HG03139 (cell line): ENCODE results near the gene ZNF653.
"Not testable (repeated sequence)": the region's sequence is repeated elsewhere in the genome, so short reads cannot be mapped to it uniquely, and the experiment has no call there.

Source experiments
- ATAC-seq: cut with Tn5 transposase; IDR thresholded peaks from one replicate; pipeline ENCODE4 v1.9.1; 2021; ENCODE audit not compliant: unreplicated experiment

ZNF653 gene

DNA sequence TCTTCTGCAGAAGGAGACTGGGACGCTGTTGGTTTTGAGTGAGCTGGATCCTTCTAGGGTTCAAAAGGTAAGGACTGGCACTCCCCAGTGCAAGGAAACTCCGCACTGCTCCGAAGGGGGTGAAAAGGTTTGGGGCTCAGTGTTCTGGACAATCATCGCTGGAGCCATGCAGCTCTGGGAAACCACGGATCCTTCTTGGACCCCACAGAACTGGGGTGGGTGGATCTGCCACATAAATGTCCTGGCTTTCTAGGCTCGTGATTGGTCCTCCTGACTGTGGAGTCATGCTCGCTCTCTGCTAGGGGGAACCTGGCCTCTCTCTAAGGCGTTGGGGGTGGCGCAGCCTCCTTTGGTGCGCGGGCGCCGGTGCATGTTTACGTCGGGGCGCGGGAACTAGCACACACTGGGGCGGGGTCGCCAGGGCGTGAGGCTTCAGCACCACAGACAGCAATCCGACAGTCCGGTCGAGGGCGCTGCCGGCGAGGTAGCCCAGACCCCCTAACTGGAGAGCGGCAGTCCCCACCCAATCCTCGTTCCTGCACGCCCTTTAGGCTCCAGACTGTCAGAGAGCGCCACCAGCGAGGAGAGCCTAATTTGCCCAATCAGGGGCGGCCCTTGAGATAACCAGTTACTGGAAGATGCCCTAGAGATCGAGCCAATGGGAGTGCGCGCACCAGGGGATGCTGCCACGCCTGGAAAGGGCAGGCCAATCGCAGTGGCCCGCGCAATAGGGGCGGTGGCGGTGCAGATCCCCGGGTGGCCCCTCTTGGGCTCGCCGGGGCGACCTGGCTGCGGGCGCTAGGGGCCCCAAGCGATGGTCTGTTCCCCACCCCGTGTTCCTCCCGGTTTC lies 23.9 kb downstream of the ZNF653 start:
- ATAC-seq, result peak; percentile 49

DNA sequence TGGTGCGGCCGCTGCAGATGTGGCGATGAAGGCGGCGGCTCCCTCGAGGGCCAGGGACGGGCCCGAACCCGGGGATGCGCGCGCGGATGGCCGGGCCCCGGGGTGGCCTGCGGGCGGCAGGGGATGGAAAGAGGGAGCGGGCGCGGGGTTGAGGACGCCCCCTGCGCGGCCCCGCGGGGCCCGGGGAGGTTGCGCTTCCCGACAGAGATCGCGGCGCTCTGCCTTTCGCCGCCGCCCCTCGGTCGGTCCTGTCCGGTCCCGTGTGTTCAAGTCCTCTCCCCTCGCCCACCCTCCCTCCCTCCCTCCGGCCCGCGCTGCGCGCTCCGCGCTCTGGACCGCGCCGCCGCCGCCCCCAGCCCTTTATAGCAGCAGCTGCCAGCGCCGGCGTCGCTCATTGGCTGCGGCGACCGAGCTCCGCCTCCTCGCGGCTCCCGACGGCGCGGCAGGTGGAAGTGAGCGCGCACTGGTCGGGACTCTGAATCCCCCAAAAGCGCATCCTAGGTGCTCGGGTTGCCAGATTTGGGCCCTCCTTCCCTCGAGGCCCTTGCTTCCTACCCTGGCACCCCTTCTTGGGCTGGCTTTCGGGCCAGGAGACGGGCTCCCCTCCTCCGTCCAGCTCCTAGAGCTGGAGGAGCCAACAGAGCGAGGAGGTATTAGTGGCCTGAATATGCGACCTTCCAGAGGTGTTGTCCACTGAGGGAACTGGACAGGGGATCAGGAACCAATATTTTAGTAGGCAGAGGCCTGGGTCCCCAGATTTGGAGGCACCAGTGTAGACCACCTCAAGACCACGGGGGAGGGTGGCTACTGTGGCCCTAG lies 24.7 kb downstream of the ZNF653 start, which contains the start of gene ELAVL3:
TSS of gene ELAVL3 (minus strand) at position 332 of the 819 bp plus-strand sequence. CDS start 438 bp downstream, outside the sequence.
- ATAC-seq, result no peak

DNA sequence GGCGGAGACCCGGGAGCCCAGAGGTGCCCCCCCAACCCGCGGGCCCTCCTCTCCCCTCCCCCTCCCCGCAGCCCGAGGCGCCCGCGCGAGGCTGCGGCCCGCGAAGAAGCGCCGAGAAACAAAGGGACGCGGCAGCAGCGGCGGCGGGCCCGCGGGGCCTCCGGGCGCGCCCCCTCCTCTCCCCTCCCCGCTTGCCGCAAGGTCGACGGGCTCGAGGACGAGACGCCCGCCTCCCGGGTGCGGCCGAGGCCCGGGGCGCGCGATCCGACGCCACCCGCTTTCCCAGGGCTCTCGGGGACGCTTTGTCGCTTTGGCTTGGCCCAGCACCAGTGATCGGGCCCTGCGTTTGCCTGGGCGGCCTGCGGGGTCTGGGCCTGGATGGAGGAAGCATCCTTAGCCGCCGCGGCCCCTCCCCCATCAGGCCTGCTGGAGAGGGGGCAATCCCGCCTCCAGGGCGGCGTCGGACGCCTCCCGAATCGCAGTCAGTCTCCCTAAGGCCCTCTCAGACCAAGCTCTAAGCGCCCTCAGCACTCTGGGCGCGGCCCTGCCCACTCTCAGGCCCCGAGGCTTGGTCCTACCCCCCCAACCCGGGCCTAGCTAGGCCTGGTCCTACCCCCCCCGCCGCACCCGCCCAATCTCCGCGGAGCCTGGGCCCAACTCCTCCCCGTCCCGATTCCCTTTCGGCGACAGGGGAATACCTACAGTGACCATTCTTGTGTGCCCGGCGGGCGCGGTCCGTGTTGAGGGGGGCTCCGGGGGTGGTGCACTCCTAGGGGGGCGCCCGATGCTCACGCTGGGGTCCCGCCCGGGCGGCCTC lies 25.5 kb downstream of the ZNF653 start:
- no peak for ATAC-seq

DNA sequence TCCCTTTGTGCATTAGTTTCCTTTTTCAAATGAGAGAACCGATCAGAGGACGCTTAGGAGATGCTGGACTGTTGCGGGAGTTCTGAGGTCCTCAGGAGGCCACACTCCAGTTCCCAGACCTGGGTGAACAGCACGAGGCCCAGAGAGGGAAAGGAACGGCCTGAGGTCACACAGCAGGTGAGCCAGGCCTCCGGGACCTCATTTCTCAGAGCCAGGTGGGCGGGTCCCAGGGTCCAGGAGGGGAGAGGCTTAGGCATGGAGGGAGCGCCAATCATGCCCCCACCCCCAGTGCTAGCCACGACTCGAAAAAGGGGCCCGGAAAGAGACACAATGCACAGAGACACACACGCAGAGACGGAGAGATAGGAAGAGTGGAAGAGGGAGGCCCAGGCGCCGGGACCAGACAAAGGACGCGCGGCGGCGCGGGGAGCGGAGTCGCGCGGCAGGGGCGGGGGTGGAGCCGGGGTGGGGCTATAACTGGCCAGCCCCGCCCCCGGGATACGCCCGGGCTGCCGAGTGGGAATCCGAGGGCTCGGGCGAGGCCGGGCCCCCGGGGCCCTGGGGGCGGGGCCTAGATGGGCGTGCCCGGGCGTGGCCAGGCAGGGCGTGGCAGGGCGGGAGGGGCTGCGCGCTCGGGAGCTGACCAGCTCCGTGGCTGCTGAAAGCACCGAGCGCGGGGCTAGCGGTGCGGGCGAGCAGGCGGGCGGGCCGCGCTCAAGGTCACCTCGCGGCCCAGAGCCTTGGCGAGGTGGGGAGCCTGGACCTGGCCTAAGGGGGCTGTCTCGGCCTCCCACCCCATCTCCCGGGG lies 26.3 kb downstream of the ZNF653 start:
- no peak for ATAC-seq

DNA sequence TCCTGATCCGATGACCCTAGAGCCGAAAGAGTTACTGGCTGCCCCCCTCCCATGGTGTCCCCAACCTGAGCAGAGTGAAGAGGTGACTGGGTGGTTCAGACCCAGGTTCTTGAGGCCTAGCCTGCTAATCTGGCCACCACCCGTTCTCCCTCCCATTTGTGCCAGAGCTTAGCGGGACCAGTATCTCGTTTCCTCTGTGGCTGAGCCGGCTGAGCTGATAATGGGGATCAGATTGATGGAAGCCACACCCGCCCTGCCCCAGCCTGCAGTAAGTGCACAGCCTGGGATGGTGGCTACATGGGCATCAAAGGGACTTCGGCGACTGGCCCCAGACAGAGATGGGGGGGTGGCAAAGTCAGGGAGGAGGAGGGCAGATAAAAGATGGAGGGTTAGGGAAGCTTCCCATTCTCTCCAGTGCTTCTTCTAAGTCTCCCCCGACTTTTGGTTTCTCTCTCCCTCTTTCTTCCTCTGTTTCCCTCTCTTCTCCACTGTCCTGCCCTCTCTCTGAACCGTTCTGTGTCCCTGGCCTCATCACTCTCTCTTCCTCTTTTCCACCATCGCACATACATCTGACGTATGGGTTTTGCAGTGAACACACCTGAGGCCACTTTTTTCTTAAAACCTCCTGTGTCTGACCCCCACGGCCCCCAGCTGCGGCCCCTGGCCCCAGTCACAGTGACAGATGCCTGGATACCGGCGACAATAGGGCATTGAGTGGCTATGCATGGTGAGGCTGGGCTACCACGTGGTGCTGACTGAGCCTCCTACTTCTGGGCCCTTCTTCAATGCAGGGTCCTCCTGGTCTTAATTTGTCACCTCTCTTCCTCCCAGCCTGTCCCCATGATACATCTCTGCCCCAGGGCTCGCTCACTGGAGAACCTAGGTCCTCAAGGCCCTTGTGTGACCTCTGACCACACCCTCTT lies 27.2 kb downstream of the ZNF653 start:
- no peak for ATAC-seq

DNA sequence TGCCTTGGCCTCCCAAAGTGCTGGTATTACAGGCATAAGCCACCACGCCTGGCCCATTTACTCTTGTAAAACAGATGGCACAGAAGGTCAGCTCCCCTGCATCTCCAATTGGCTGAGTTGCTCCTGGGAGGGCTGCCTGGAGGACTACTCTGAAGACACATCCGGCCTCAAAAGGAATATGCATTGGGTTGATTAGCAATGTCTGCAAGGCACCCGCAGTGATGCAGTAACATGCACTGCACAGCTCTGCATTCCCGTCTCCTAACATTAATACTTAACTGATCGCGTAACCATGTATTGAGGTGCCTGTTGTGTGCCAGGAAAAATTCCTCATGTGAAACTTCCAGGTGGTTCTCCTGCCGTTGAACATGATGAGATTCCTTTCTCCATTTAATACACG lies 29.8 kb downstream of the ZNF653 start:
- ATAC-seq, result no peak

DNA sequence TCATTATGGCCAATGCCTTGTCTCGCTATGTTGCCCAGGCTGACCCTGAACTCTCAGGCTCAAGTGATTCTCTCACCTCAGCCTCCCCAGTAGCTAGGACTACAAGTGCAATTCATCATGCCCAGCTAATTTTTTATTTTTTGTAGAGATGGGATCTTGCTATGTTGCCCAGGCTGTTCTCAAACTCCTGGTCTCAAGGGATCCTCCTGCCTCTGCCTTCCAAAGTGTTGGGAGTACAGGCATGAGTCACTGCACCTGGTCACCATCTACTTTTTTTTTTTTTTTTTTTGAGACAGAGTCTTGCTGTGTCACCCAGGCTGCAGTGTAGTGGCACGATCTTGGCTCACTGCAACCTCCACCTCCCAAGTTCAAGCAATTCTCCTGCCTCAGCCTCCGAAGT lies 30.3 kb downstream of the ZNF653 start:
- not testable (repeated sequence) for ATAC-seq

DNA sequence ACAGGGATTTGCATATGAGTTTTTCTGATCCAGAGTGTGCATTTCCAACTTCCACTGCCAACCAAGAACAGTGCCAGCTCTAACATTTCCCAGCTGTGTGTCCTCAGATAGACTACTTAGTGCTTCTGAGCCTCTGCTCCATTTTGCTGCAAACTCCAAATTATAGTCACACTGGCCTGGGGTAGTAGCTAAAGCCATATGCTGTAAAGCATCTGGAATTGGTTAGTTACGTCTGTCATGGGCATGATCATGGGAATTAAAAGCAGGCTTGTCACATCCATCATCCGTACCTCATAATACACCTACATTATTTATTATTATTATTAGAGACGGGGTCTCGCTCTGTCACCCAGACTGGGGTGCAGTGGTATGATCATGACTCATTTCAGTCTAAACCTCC lies 31.9 kb downstream of the ZNF653 start:
- no peak for ATAC-seq

DNA sequence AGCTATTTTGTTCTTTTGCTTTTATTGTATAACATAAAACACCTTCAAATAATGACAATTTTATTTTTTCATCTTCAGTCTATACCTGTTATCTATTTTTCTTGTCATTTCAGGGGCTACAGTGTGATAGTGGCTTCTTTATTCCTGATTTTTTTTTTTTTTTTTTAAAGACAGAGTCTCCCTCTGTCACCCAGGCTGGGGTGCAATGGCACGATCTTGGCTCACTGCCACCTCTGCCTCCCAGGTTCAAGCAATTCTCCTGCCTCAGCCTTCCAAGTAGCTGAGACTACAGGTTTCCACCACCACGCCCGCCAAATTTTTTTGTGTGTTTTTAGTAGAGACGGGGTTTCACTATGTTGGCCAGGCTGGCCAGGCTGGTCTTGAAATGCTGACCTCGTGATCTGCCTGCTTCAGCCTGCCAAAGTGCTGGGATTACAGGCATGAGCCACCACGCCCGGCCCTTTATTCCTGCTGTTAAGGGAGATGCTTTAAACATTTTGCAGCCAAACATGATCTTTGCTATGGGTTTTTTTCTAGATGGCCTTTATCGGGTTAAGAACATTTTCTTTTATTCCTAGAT lies 37.3 kb downstream of the ZNF653 start:
- ATAC-seq, result not testable (repeated sequence)

DNA sequence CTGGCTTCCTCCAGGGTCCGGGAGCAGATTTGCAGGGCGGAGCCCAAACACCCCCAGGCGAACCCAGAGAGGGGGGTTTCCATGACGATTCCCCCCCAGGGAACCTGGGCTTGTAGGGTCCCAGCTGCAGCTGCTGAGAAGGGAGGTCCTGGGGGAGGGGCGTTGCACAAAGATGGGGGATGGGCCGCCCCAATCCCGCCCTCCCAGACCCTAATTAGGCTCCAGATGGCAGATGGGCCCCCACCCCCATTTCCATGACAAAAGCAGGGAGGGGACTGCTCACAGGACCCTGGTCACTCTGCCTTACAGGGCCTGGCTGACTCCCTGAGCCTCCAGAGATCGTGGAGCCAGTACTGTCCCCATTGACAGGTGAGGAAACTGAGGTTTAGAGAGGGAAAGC lies 40.0 kb downstream of the ZNF653 start:
- ATAC-seq, result no peak

DNA sequence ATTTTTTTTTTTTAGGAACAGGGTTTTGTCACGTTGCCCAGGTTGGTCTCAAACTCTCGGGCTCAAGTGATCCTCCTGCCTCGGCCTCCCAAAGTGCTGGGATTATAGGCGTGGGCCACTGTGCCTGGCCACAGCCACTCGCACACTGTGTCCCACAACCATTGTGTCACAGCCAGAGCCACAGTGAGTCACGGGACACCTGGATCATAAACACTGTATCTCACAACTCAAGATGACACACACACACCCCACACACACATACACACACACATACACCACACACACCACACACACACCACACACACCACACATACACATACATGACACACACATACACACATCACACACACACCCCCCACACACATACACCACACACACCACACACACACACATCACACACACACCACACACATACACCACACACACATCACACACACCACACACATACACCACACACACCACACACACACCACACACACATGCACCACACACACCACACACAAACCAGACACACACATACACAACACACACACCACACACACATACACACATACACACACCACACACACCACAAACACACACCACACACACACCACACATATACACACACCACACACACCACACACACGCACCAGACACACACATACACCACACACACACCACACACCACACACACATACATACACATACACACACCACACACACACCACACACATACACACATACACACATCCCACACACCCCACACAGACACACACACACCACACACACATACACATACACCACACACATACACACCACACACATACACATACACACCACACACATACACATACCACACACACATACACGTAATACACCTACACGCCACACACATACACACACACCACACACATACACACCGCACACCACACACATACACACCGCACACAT lies 41.0 kb downstream of the ZNF653 start:
- ATAC-seq, result no peak

DNA sequence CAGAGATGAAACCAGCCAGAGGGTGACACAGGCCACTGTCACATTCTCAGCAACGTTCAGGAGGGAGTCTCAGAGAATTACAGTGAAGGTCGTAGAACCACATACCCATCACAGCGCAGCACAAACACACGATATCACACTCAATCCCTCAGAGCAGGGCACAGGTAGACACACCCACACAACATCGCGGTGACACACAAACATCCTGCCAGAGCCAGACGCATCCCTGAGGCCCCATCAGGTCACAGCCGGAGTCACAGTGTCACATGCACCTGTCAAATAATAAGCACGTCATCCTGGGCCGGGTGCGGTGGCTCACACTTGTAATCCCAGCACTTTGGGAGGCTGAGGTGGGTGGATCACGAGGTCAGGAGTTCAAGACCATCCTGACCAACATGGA lies 42.2 kb downstream of the ZNF653 start:
- ATAC-seq, result no peak

DNA sequence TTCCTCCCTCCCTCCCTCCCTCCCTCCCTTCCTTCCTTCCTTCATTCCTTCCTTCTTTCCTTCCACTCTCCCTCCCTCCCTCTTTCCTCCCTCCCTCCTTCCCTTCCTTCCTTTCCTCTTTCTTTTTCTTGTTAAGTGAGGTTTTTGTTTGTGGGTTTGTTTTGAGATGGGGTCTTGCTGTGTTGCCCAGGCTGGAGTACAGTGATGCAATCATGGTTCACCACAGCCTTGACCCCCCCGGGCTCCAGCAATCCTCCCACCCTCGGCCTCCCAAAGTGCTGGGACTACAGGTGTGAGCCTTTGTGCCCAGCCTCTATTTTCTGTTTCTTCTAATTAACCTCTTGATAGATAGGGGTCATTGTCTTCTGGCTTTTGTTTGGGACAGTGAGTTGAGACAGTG lies 44.2 kb downstream of the ZNF653 start:
- ATAC-seq, result no peak

DNA sequence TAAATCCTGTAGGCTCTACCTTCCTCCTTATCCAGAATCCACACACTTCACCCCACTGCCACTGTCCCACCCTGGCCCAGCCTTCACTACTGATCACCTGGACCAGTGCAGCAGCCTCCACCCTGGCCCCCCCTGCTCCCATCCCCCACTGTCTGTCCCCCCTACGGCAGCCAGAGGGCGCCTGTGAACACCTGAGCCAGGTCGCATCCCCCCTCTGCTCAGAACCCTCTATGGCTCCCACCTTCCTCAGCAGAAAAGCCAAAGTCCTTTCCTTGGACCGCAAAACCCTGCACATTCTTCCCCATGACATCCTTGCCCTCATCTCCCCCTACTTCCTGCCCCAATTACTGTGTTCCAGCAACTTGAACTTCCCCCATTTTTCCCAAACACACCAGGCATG lies 45.4 kb downstream of the ZNF653 start:
- no peak for ATAC-seq

DNA sequence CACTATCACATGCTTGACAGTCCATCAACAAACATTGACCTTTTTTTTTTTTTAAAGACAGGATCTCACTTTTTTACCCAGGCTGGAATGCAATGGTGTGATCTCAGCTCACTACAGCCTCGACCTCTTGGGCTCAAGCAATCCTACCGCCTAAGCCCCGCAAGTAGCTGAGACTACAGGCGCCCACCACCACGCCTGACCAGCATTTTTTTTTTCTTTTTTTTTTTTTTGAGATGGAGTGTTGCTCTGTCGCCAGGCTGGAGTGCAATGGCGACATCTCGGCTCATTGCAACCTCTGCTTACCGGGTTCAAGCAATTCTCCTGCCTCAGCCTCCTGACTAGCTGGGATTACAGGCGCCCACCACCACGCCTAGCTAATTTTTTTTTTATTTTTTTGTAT lies 46.7 kb downstream of the ZNF653 start:
- not testable (repeated sequence) for ATAC-seq

DNA sequence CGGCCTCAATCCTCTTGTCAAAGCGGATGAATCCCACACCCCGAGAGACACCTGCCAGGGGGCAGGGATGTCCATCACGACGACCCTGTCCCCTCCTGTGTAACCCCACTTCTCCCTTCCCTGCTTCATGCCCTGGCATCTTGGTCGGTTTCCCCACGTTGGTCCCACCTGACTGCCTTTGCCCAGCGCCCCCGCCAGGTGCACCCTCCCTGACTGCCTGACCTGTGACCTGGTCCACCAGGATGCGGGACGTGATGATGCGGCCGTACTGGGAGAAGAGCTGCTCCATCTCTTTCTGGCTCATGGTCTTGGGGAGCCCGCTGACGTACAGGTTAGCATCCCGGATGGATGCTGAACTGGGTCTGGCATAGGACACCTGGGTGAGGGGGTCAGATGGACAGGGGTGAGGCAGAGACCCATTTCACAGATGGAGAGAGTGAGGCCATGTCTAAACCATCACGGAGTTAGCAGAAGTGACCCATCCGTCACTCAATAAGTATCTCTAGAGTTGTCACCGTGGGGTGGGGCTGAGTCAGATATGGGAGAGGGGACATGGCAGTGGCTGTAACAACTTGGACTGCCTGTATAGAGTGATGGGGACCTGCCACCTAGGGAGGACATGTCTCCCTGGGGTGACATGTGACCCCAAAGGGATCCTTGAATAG lies 47.3 kb downstream of the ZNF653 start:
- no peak for ATAC-seq

DNA sequence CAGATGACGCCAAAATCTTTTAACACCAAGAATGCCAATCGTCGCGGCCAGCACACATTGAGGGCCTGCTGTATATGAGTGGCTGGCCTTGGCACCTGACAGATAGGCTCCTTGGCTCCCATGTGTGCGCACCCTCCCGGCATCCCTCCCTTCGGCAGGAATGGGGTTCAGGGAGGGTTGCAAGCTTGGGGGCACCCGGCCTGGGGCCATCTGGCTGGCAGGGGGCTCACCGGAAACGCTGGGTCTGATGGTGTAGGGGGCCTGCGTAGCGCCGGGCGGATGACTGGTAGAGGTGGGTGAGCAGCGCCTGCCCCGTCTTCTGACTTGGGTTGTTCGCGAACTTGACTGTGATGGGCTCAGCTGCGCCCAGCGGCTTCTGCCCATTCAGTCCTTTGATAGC lies 47.8 kb downstream of the ZNF653 start:
- ATAC-seq, result no peak
